Thyroid gland (tissue), 4 donors: ENCODE measurements around the gene ZNF423. TPM values are rescaled to one million over a fixed set of nuclear protein-coding genes. Genes with fewer than 3 reads are reported as not detected.

Experiments
- DNase-seq, 2 donors: peaks; one replicate each; pipeline ENCODE4 v3.0.0-alpha.2; 2019
- H3K27ac ChIP-seq, 3 donors: fragments of 200-600 bp; sonication (generic); 1 replicate in 2 of 3; 2 replicates in 1 of 3; pipeline ENCODE4 v1.5.1; 2016 to 2019; ENCODE audit warnings: mild to moderate bottlenecking in 1 of 3, moderate library complexity in 1 of 3
- H3K27me3 ChIP-seq: fragments of 200-600 bp; sonication (generic); one replicate; pipeline ENCODE4 v1.5.1; 2019
- H3K36me3 ChIP-seq, 2 donors: fragments of 200-600 bp; sonication (generic); one replicate each; pipeline ENCODE4 v1.5.1; 2016 to 2019
- H3K4me1 ChIP-seq, 2 donors: fragments of 200-600 bp; sonication (generic); one replicate each; pipeline ENCODE4 v1.5.1; 2017 to 2019
- H3K4me3 ChIP-seq, 3 donors: fragments of 200-600 bp; sonication (generic); replicated peaks in 1 of 3; 1 replicate in 2 of 3; 2 replicates in 1 of 3; pipeline ENCODE4 v1.5.1; 2016; ENCODE audit warnings: mild to moderate bottlenecking in 1 of 3
- H3K9me3 ChIP-seq: fragments of 200-600 bp; sonication (generic); one replicate; pipeline ENCODE4 v1.5.1; 2017
- POLR2A ChIP-seq, 2 donors: fragments of 450-650 bp; IDR thresholded peaks; one replicate each; pipeline ENCODE4 v1.6.1; 2017; ENCODE audit warnings: antibody characterized with exemption in 2 of 2, mild to moderate bottlenecking in 2 of 2, moderate library complexity in 1 of 2
- WGBS, 2 donors: methylation state at CpG; one replicate each; pipeline ENCODE4 v1.1.5; 2017; 5-methylcytosine and 5-hydroxymethylcytosine counted together
- intact Hi-C: fragments of 100-400 bp; cut with DNase I; formaldehyde crosslinking; loops from one replicate; pipeline ENCODE4 v1.15.1; 2023
- total RNA-seq, 4 donors: library from RNA; depleted of rRNA; stranded (reverse); fragments of >200 nt; gene quantifications; one replicate each; pipeline ENCODE4 v1.2.3, GENCODE V29; 2016
- TF ChIP-seq, protein P1 (sequence below), 6 experiments: fragments of 200-600 bp in 3 of 6; fragments of 450-650 bp in 3 of 6; sonication (generic) in 3 of 6; IDR thresholded peaks; one replicate each; pipeline ENCODE4 v1.5.1; 2016 to 2019; ENCODE audit warnings: antibody characterized with exemption in 6 of 6, mild to moderate bottlenecking in 2 of 6, inconsistent platforms in 1 of 6, moderate library complexity in 1 of 6

Gene ZNF423
- total RNA-seq, 4 donors from 2014 or later, result 7.4 to 10.0 (median 8.5) TPM

- WGBS, 2 donors, result 94% methylated on average over 12 of the region's 12 CpGs
- Histone ChIP-seq H3K27me3 (no peaks in the 10 kb centered on the region), H3K36me3 (no peaks in the 10 kb centered on the region), H3K4me3 (no peak overlapping the region), H3K27ac (no peak overlapping the region), H3K4me1 (no peaks in the 10 kb centered on the region), H3K9me3 (no peaks in the 10 kb centered on the region)
- DNase-seq, result no peak
- intact Hi-C loops, result no loop called here
- TF ChIP-seq, protein P1, sequence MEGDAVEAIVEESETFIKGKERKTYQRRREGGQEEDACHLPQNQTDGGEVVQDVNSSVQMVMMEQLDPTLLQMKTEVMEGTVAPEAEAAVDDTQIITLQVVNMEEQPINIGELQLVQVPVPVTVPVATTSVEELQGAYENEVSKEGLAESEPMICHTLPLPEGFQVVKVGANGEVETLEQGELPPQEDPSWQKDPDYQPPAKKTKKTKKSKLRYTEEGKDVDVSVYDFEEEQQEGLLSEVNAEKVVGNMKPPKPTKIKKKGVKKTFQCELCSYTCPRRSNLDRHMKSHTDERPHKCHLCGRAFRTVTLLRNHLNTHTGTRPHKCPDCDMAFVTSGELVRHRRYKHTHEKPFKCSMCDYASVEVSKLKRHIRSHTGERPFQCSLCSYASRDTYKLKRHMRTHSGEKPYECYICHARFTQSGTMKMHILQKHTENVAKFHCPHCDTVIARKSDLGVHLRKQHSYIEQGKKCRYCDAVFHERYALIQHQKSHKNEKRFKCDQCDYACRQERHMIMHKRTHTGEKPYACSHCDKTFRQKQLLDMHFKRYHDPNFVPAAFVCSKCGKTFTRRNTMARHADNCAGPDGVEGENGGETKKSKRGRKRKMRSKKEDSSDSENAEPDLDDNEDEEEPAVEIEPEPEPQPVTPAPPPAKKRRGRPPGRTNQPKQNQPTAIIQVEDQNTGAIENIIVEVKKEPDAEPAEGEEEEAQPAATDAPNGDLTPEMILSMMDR (IDR thresholded peaks at IDR 0.05), result no peak
- TF ChIP-seq POLR2A (IDR thresholded peaks at IDR 0.05), result no peak
Measured at GRCh38 chr16:49454426-49455180, 401.3 kb downstream of the ZNF423 start.

- intact Hi-C loops, result no loop called here
- WGBS, 2 donors, result 93 to 100% methylated on average over 5 of the region's 5 CpGs
- no peak for DNase-seq
- Histone ChIP-seq H3K4me3 (no peak overlapping the region), H3K27me3 (no peaks in the 10 kb centered on the region), H3K36me3 (no peaks in the 10 kb centered on the region), H3K9me3 (no peaks in the 10 kb centered on the region), H3K27ac (no peak overlapping the region), H3K4me1 (no peaks in the 10 kb centered on the region)
- TF ChIP-seq POLR2A (IDR thresholded peaks at IDR 0.05), result no peak
- TF ChIP-seq, protein P1 (IDR thresholded peaks at IDR 0.05), result no peak
Measured at GRCh38 chr16:49453983-49454382, 401.9 kb downstream of the ZNF423 start.

DNA sequence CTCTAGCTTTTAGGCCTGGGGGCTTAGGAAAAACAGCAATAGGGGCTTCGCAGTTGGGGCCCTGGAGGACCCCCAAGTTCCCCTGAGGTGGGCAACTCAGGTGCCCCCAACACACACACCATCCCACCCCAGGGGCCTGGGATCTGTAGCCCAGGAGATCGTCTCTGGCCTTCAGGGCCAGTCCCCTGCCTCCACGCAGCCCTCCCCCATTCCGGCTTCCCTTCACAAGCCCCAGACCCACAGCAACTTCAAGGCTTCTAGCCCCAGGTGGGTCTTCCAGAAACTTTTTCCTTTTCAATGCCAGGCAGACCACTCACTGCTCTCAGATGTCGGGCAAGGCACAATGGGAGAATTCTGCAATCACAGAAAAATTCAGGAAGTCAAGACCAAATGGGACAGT is 402.9 kb downstream of the ZNF423 start:
- no peaks in the 10 kb centered on the region for H3K9me3 ChIP-seq
- H3K36me3 ChIP-seq, result no peaks in the 10 kb centered on the region
- intact Hi-C loops, result no loop called here
- TF ChIP-seq, protein P1 (IDR thresholded peaks at IDR 0.05), result no peak
- no peak for TF ChIP-seq POLR2A (IDR thresholded peaks at IDR 0.05)
- H3K4me3 ChIP-seq, result no peak overlapping the region
- no peaks in the 10 kb centered on the region for H3K27me3 ChIP-seq
- H3K4me1 ChIP-seq, result no peaks in the 10 kb centered on the region
- WGBS, 2 donors, result 94 to 98% methylated on average over 5 of the region's 5 CpGs
- H3K27ac ChIP-seq, result no peak overlapping the region
- no peak for DNase-seq

GRCh38 chr16:49452578-49452977 is 403.3 kb downstream of the ZNF423 start:
- Histone ChIP-seq H3K27ac (peak overlapping the region in 1 of 3 donors; percentile 30), H3K27me3 (no peaks in the 10 kb centered on the region), H3K9me3 (no peaks in the 10 kb centered on the region), H3K36me3 (no peaks in the 10 kb centered on the region), H3K4me3 (no peak overlapping the region), H3K4me1 (no peaks in the 10 kb centered on the region)
- intact Hi-C loops, result no loop called here
- DNase-seq, result peak; percentile 8 to 9
- WGBS, 2 donors, result 28 to 34% methylated on average over 14 of the region's 14 CpGs
- TF ChIP-seq, protein P1 (IDR thresholded peaks at IDR 0.05), result no peak
- TF ChIP-seq POLR2A (IDR thresholded peaks at IDR 0.05), result no peak

DNA sequence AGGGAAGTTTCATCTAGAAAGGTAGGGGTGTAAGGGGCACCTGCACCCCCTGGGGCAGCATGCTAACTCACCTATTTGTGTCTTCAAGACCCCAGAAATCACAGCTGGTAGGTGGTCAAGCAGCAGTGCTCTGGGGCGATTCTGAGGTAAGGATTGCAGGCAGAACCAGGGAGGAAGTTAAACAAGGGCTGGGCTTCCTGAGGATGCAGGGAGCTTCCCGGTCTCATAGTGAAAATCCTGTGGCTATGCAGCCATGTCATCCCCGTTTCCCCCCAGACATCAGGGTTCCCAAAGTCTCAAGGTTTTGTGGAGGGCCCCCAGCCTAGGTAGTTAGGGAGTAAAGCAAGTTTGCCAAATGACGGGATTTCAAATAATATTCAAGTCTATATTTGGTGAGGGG is 403.8 kb downstream of the ZNF423 start:
- Histone ChIP-seq H3K36me3 (no peaks in the 10 kb centered on the region), H3K9me3 (no peaks in the 10 kb centered on the region), H3K4me1 (no peaks in the 10 kb centered on the region), H3K27me3 (no peaks in the 10 kb centered on the region), H3K27ac (peak overlapping the region in 1 of 3 donors; percentile 30), H3K4me3 (no peak overlapping the region)
- WGBS, 2 donors, result 39 to 43% methylated on average over 3 to 4 of the region's 4 CpGs
- no peak for TF ChIP-seq POLR2A (IDR thresholded peaks at IDR 0.05)
- TF ChIP-seq, protein P1 (IDR thresholded peaks at IDR 0.05), result no peak
- no peak for DNase-seq
- intact Hi-C loops, result no loop called here
